CD14-positive monocyte (primary cell): Measurements from ENCODE around the gene SLC4A7. TPM values are rescaled to one million over a fixed set of nuclear protein-coding genes. Genes with fewer than 3 reads are reported as not detected.

Experiments
- DNase-seq, 3 donors: peaks; one replicate each; pipeline ENCODE4 v3.0.0-alpha.2; 2011 to 2022
- H2AFZ ChIP-seq: 2 replicates; pipeline ENCODE4 v1.6.0; 2012; ENCODE audit warnings: mild to moderate bottlenecking, low read depth, low read length, inconsistent platforms; ENCODE audit not compliant: insufficient read depth, poor library complexity, severe bottlenecking
- H3K27ac ChIP-seq, 2 donors: 1 replicate in 1 of 2; 2 replicates in 1 of 2; pipeline ENCODE4 v1.5.1; 2012 to 2013; ENCODE audit warnings: low read length in 2 of 2, control low read depth in 1 of 2, inconsistent platforms in 1 of 2, low read depth in 1 of 2, mild to moderate bottlenecking in 1 of 2
- H3K27me3 ChIP-seq, 2 donors: one replicate each; pipeline versions ENCODE4 v1.6.0 to v1.6.1; 2011 to 2013; ENCODE audit warnings: low read length in 2 of 2; ENCODE audit not compliant: control insufficient read depth in 2 of 2, insufficient read depth in 2 of 2
- H3K36me3 ChIP-seq, 2 donors: replicated peaks in 1 of 2; 1 replicate in 1 of 2; 2 replicates in 1 of 2; pipeline versions ENCODE4 v1.5.1 to v1.6.1; 2012 to 2013; ENCODE audit warnings: low read length in 2 of 2, control low read depth in 1 of 2, inconsistent platforms in 1 of 2, mild to moderate bottlenecking in 1 of 2; ENCODE audit not compliant: insufficient read depth in 2 of 2, control insufficient read depth in 1 of 2
- H3K4me1 ChIP-seq, 2 donors: 1 replicate in 1 of 2; 2 replicates in 1 of 2; pipeline versions ENCODE4 v1.5.1 to v1.6.1; 2012 to 2013; ENCODE audit warnings: low read length in 2 of 2, control low read depth in 1 of 2, inconsistent platforms in 1 of 2, mild to moderate bottlenecking in 1 of 2, moderate library complexity in 1 of 2; ENCODE audit not compliant: insufficient read depth in 2 of 2, control insufficient read depth in 1 of 2
- H3K4me2 ChIP-seq: replicated peaks from 2 replicates; pipeline ENCODE3; 2012; ENCODE audit warnings: low read length, moderate library complexity, mild to moderate bottlenecking; ENCODE audit not compliant: poor library complexity, severe bottlenecking; ENCODE audit errors: extremely low read depth
- H3K4me3 ChIP-seq, 3 experiments: fragments of 200-600 bp in 1 of 3; sonication (generic) in 1 of 3; replicated peaks in 1 of 3; 1 replicate in 2 of 3; 2 replicates in 1 of 3; pipeline ENCODE4 v1.5.1; 2011 to 2013; ENCODE audit warnings: low read length in 3 of 3, mild to moderate bottlenecking in 3 of 3, control low read depth in 2 of 3, low read depth in 2 of 3, inconsistent platforms in 1 of 3, moderate library complexity in 1 of 3
- H3K79me2 ChIP-seq: 2 replicates; pipeline ENCODE4 v1.6.0; 2012; ENCODE audit warnings: mild to moderate bottlenecking, control low read depth, inconsistent platforms, low read length, moderate library complexity; ENCODE audit not compliant: insufficient read depth
- H3K9ac ChIP-seq: 2 replicates; pipeline ENCODE4 v1.6.0; 2017; ENCODE audit warnings: low read length, mild to moderate bottlenecking; ENCODE audit not compliant: insufficient read depth, poor library complexity, severe bottlenecking
- H3K9me3 ChIP-seq, 2 donors: replicated peaks in 1 of 2; 1 replicate in 1 of 2; 2 replicates in 1 of 2; pipeline versions ENCODE4 v1.5.1 to v1.6.1; 2012 to 2013; ENCODE audit warnings: low read length in 2 of 2, control low read depth in 1 of 2; ENCODE audit not compliant: control insufficient read depth in 1 of 2, insufficient read depth in 1 of 2
- H4K20me1 ChIP-seq: 2 replicates; pipeline ENCODE4 v1.6.0; 2012; ENCODE audit warnings: mild to moderate bottlenecking, low read length, control low read depth, moderate library complexity; ENCODE audit not compliant: insufficient read depth
- H3K27ac Mint-ChIP-seq, 7 donors: one replicate each; pipeline ENCODE4 v1.8.0; 2020; ENCODE audit warnings: mild to moderate bottlenecking in 7 of 7, mixed read lengths in 7 of 7, moderate library complexity in 6 of 7, inconsistent platforms in 2 of 7
- H3K27me3 Mint-ChIP-seq, 3 donors: one replicate each; pipeline ENCODE4 v1.8.0; 2021 to 2022; ENCODE audit warnings: low read depth in 3 of 3, mild to moderate bottlenecking in 3 of 3, mixed read lengths in 3 of 3, moderate library complexity in 3 of 3, inconsistent platforms in 1 of 3
- H3K36me3 Mint-ChIP-seq, 2 donors: one replicate each; pipeline ENCODE4 v1.8.0; 2020; ENCODE audit warnings: mixed read lengths in 2 of 2, inconsistent platforms in 1 of 2, mild to moderate bottlenecking in 1 of 2
- H3K4me1 Mint-ChIP-seq: one replicate; pipeline ENCODE4 v1.8.0; 2020; ENCODE audit warnings: mild to moderate bottlenecking, mixed read lengths
- H3K4me3 Mint-ChIP-seq, 2 donors: one replicate each; pipeline ENCODE4 v1.8.0; 2020; ENCODE audit warnings: mild to moderate bottlenecking in 2 of 2, mixed read lengths in 2 of 2, moderate library complexity in 1 of 2
- H3K9me3 Mint-ChIP-seq, 7 donors: one replicate each; pipeline ENCODE4 v1.8.0; 2020 to 2022; ENCODE audit warnings: mixed read lengths in 7 of 7, mild to moderate bottlenecking in 6 of 7, moderate library complexity in 6 of 7, inconsistent platforms in 2 of 7
- WGBS: methylation state at CpG from one replicate; pipeline ENCODE4 v1.1.5; 2013; ENCODE audit warnings: missing lambda C conversion rate; ENCODE audit not compliant: insufficient coverage; 5-methylcytosine and 5-hydroxymethylcytosine counted together
- intact Hi-C, 2 donors: fragments of 100-400 bp; cut with micrococcal nuclease; formaldehyde crosslinking; loops; one replicate each; pipeline versions ENCODE4 v1.15.0 to v1.15.1; 2023
- polyA plus RNA-seq, 3 donors: library from polyadenylated mRNA; depleted of rRNA in 1 of 3; unstranded in 2 of 3; stranded (reverse) in 1 of 3; fragments of 300-500 nt in 2 of 3; fragments of >200 nt in 1 of 3; fragmentation: Illumina TruSeq in 2 of 3; gene quantifications; 1 replicate in 2 of 3; 2 replicates in 1 of 3; pipeline ENCODE4 v1.2.3, GENCODE V29; 2012 to 2021
- TF ChIP-seq, protein P1 (sequence below): fragments of 200-600 bp; IDR thresholded peaks from one replicate; pipeline ENCODE4 v1.8.0; 2022; ENCODE audit warnings: antibody characterized with exemption, mild to moderate bottlenecking

SLC4A7 gene
- polyA plus RNA-seq, 3 donors: 5.4 to 7.6 (median 5.5) TPM

DNA sequence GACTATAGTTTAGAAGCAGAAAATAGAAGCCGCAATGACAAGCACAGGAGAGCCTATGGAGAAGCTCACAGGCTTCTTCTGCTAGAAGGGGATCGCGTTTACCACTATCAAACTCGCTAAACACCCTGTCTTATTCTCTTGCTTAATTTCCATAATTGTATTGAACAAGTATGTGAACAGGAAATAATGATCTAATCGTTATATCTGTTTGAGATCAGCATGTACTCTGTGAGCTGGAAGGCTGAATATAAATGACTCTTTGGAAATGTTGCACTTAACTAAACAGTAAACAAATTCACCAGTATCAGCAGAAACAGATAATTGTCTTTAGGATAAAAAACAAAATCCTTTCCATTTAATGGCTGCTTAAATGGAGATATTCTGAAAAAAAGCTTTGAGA lies 130.0 kb downstream of the SLC4A7 start:
- Mint-ChIP-seq H3K4me3 (no peak overlapping the region), H3K4me1 (peaks cover 14% of the 10 kb centered on the region), H3K9me3 (no peaks in the 10 kb centered on the region), H3K36me3 (no peaks in the 10 kb centered on the region), H3K27me3 (peaks cover 0 to 1% (median 0%) of the 10 kb centered on the region in 3 donors), H3K27ac (no peak overlapping the region)
- no peaks in the 10 kb centered on the region for H3K79me2 ChIP-seq
- no peaks in the 10 kb centered on the region for H3K36me3 ChIP-seq
- no peaks in the 10 kb centered on the region for H3K9me3 ChIP-seq
- no peak overlapping the region for H3K4me3 ChIP-seq
- H3K27me3 ChIP-seq: no peaks in the 10 kb centered on the region
- intact Hi-C loops: no loop called here
- no peak overlapping the region for H3K9ac ChIP-seq
- no peak for DNase-seq
- WGBS: no CpG with 5 or more reads among the region's 5 CpGs
- no peaks in the 10 kb centered on the region for H4K20me1 ChIP-seq
- TF ChIP-seq, protein P1, sequence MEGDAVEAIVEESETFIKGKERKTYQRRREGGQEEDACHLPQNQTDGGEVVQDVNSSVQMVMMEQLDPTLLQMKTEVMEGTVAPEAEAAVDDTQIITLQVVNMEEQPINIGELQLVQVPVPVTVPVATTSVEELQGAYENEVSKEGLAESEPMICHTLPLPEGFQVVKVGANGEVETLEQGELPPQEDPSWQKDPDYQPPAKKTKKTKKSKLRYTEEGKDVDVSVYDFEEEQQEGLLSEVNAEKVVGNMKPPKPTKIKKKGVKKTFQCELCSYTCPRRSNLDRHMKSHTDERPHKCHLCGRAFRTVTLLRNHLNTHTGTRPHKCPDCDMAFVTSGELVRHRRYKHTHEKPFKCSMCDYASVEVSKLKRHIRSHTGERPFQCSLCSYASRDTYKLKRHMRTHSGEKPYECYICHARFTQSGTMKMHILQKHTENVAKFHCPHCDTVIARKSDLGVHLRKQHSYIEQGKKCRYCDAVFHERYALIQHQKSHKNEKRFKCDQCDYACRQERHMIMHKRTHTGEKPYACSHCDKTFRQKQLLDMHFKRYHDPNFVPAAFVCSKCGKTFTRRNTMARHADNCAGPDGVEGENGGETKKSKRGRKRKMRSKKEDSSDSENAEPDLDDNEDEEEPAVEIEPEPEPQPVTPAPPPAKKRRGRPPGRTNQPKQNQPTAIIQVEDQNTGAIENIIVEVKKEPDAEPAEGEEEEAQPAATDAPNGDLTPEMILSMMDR: no peak
- H3K4me2 ChIP-seq: no peak overlapping the region
- H2AFZ ChIP-seq: no peak overlapping the region
- peaks cover 5 to 17% of the 10 kb centered on the region in 2 donors for H3K4me1 ChIP-seq
- H3K27ac ChIP-seq: no peak overlapping the region

DNA sequence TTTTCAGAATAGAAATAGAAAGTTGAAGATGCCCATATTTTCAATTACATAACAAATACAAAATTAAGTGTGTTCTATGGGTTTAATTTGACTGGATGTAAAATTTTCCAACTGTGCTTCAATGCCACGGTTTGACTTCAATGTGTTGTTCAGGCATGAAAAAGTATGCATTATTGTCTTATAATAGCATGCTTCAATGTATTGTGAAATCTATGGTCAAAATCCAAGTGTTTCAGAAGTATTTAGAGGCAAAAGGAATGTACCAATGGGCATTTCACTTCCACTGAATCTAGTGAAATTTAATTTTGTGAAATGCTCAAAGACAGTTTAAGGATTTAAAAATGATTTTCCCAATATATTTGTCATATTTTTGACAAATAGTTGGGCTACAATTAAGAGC lies 131.0 kb downstream of the SLC4A7 start:
- Mint-ChIP-seq H3K4me1 (peaks cover 6% of the 10 kb centered on the region), H3K9me3 (no peaks in the 10 kb centered on the region), H3K4me3 (no peak overlapping the region), H3K36me3 (no peaks in the 10 kb centered on the region), H3K27ac (no peak overlapping the region), H3K27me3 (peaks cover 0 to 1% (median 0%) of the 10 kb centered on the region in 3 donors)
- no peak overlapping the region for H3K4me3 ChIP-seq
- no peak overlapping the region for H3K4me2 ChIP-seq
- intact Hi-C loops: no loop called here
- no peak overlapping the region for H2AFZ ChIP-seq
- no peaks in the 10 kb centered on the region for H3K27me3 ChIP-seq
- no peaks in the 10 kb centered on the region for H3K79me2 ChIP-seq
- no peaks in the 10 kb centered on the region for H3K36me3 ChIP-seq
- no peak overlapping the region for H3K27ac ChIP-seq
- peaks cover 0 to 8% of the 10 kb centered on the region in 2 donors for H3K4me1 ChIP-seq
- TF ChIP-seq, protein P1: no peak
- no peaks in the 10 kb centered on the region for H4K20me1 ChIP-seq
- H3K9ac ChIP-seq: no peak overlapping the region
- WGBS: no CpG with 5 or more reads among the region's 1 CpG
- H3K9me3 ChIP-seq: no peaks in the 10 kb centered on the region
- no peak for DNase-seq
